ENCODE data around the gene FBN3.
"Not testable (repeated sequence)": the region's sequence is repeated elsewhere in the genome, so short reads cannot be mapped to it uniquely, and the experiment has no call there.

Gene FBN3

GRCh38 chr19:8149261-8150094 lies at the start of gene FBN3:
TSS of gene FBN3 (minus strand) at chr19:8149592. CDS start at chr19:8147480, 2,112 bp downstream.
- DNase-seq, result no peak

GRCh38 chr19:8196271-8196927 lies 47.0 kb upstream of the FBN3 start:
- no peak for DNase-seq

- no peak for DNase-seq
Measured at GRCh38 chr19:8194528-8195267, 45.3 kb upstream of the FBN3 start.

GRCh38 chr19:8192221-8192820 lies 42.9 kb upstream of the FBN3 start:
- DNase-seq, result no peak

- DNase-seq, result peak; percentile 86
Measured at GRCh38 chr19:8185343-8186068, 36.1 kb upstream of the FBN3 start.

GRCh38 chr19:8184274-8184673 lies 34.9 kb upstream of the FBN3 start:
- no peak for DNase-seq

- DNase-seq, result peak; percentile 83
Measured at GRCh38 chr19:8180018-8180417, 30.6 kb upstream of the FBN3 start.

GRCh38 chr19:8174706-8175105 lies 25.3 kb upstream of the FBN3 start:
- DNase-seq, result no peak

GRCh38 chr19:8168537-8168936 lies 19.1 kb upstream of the FBN3 start:
- DNase-seq, result no peak

GRCh38 chr19:8167985-8168384 lies 18.6 kb upstream of the FBN3 start:
- DNase-seq, result no peak

- DNase-seq, result no peak
Measured at GRCh38 chr19:8163759-8164158, 14.4 kb upstream of the FBN3 start.

GRCh38 chr19:8161135-8161646 lies 11.8 kb upstream of the FBN3 start:
- DNase-seq, result peak; percentile 93

- not testable (repeated sequence) for DNase-seq
Measured at GRCh38 chr19:8159322-8159721, 9.9 kb upstream of the FBN3 start.

GRCh38 chr19:8158411-8159074 lies 9.2 kb upstream of the FBN3 start:
- DNase-seq, result peak; percentile 85

GRCh38 chr19:8155318-8155717 lies 5.9 kb upstream of the FBN3 start:
- DNase-seq, result no peak

GRCh38 chr19:8154014-8154413 lies 4.6 kb upstream of the FBN3 start:
- DNase-seq, result not testable (repeated sequence)

GRCh38 chr19:8151767-8152035 lies 2.3 kb upstream of the FBN3 start:
- no peak for DNase-seq

GRCh38 chr19:8150998-8151766 lies 1.8 kb upstream of the FBN3 start:
- no peak for DNase-seq

- DNase-seq, result no peak
Measured at GRCh38 chr19:8150178-8150865, 930 bp upstream of the FBN3 start.

All from NCI-H2029 (cell line).